Ureter (tissue), 1 donor: ENCODE data around the gene ITIH6. TPM values are rescaled to one million over a fixed set of nuclear protein-coding genes. Genes with fewer than 3 reads are reported as not detected.

Experiments used
- DNase-seq: peaks from one replicate; pipeline ENCODE4 v3.0.0-alpha.2; 2020; ENCODE audit warnings: low spot score
- total RNA-seq: library from RNA; stranded (reverse); gene quantifications from one replicate; pipeline ENCODE4 v1.2.4, GENCODE V29; 2023
- donor health status: DM: yes; HTN: yes; CAD: no.

Gene ITIH6
- total RNA-seq, 1 donor from 2014 or later: not detected

- no peak for DNase-seq
These were observed 82.4 kb downstream of the ITIH6 start for GRCh38 chrX:54715621-54716020.

GRCh38 chrX:54714424-54714823, 83.6 kb downstream of the ITIH6 start:
- no peak for DNase-seq

- no peak for DNase-seq
These were observed 86.3 kb downstream of the ITIH6 start for GRCh38 chrX:54711735-54712134.

- DNase-seq: no peak
These were observed 87.1 kb downstream of the ITIH6 start for GRCh38 chrX:54710920-54711319.

- no peak for DNase-seq
These were observed 89.7 kb downstream of the ITIH6 start for GRCh38 chrX:54708404-54708803.

Other genes starting within 250 kb of the ITIH6 start
- 162 TPM for gene MAGED2, start 9.5 kb upstream of the ITIH6 start, total RNA-seq
- 11.3 TPM for gene TRO, start 122.6 kb upstream of the ITIH6 start, total RNA-seq
- gene PFKFB1, start 195.9 kb upstream of the ITIH6 start, total RNA-seq: 0.89 TPM
- gene APEX2, start 202.1 kb upstream of the ITIH6 start, total RNA-seq: 18.7 TPM
- gene ALAS2, start 232.7 kb upstream of the ITIH6 start, total RNA-seq: 0.60 TPM